ENCODE data around the gene TDRD5. TPM values are rescaled to one million over a fixed set of nuclear protein-coding genes. Genes with fewer than 3 reads are reported as not detected.

The TDRD5 gene
- not detected in 2 replicates for total RNA-seq

GRCh38 chr1:179591592-179592580 lies at the start of gene TDRD5:
Gene TDRD5 (plus strand): TSS chr1:179591832. CDS start chr1:179592616, 784 bp downstream.

GRCh38 chr1:179575497-179576314 lies 15.9 kb upstream of the TDRD5 start, which contains the start of gene NPHS2:
Gene NPHS2 (minus strand): TSS chr1:179575948. CDS start chr1:179575864, 84 bp downstream.

Other genes with a start within 250 kb of the TDRD5 start
- gene AXDND1, start 225.9 kb upstream of the TDRD5 start, total RNA-seq = under 0.01 TPM in 1 of 2 replicates, not detected in the other
- gene NPHS2, start 15.9 kb upstream of the TDRD5 start, total RNA-seq = not detected in 2 replicates
- under 0.01 TPM in 2 replicates for gene FAM163A, start 151.5 kb downstream of the TDRD5 start, total RNA-seq

Data from epithelial cell of umbilical artery (primary cell).